Kidney capillary endothelial cell (primary cell): ENCODE measurements around the gene OAF.

ENCODE experiments used
- DNase-seq: peaks from one replicate; pipeline ENCODE4 v3.0.0-alpha.2; 2018; ENCODE audit warnings: low spot score

The OAF gene

GRCh38 chr11:120205596-120206161, 5.2 kb upstream of the OAF start:
- DNase-seq: no peak

- no peak for DNase-seq
These were observed 3.3 kb upstream of the OAF start for GRCh38 chr11:120207512-120207911.

DNA sequence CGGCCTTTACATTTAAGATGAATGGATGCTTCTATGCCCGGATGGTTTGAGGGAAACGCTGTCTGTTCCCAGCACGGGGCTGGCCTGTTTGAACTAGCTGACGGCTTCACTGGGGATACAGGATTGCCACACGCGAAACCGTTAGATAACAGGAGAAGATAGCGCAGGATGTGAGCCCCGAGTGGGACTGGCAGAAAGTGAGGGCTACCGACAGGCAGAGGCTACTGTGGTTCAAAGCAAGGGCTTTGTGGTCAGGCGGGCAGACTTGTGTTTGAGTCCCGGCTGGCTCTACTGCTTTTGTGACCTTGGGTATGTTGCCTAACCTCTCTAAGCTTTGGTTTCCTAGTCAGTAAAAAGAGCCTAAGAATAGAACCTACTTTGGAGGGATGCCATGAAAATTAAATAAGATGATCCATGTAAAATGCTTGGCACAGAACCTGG, 2.8 kb upstream of the OAF start:
- DNase-seq: peak; percentile 57

GRCh38 chr11:120208777-120209176, 2.1 kb upstream of the OAF start:
- peak; percentile 88 for DNase-seq

DNA sequence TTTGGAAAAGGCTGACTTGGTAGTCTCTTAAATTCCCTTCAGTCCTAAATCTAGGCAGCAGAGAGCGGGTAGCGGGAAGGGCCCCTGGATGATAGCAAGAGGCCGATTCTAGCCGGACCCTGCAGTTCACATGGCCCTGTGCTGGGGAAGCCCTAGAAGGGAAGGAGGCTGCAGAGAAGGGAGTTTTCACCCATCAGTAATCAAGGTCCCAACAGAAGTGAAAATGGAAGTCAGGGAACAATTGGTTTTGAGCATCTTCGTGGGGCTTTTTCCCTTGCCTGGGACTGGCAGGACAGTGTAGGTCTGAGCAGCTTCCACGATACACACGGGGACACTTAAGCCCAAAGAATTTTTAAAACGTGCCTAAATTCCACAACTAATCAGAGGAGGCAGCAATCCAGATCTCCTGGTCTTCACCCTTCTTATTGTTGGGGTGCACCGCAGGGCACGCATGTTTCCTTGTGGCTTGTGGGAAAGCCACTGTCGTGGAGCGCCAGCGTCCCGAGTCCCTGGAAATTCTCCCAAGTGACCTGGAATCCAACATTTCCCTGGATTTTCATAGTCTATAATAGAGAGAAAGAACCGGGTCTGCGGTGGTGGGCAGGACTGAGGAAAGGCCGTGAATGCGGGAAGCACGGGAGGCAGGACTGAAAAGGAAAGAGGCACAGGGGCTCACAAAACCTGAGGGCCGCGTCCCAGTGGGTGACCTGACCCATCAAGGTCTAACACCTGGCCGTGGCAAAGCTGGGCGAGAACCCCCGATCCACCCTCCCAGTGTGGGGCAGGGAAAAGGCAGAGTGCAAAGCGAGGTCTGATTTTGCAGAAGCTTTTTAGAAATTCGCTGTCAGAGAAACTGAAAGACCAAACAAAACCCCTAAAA, 846 bp upstream of the OAF start:
- DNase-seq: no peak

- peak; percentile 21 for DNase-seq
These were observed 858 bp downstream of the OAF start for GRCh38 chr11:120211522-120212258.

- peak; percentile 39 for DNase-seq
These were observed 1.5 kb downstream of the OAF start for GRCh38 chr11:120212259-120212878.

- no peak for DNase-seq
These were observed 2.1 kb downstream of the OAF start for GRCh38 chr11:120212926-120213325.

- DNase-seq: no peak
These were observed 3.7 kb downstream of the OAF start for GRCh38 chr11:120214581-120214980.

GRCh38 chr11:120215634-120216033, 4.8 kb downstream of the OAF start:
- no peak for DNase-seq

- no peak for DNase-seq
These were observed 5.7 kb downstream of the OAF start for GRCh38 chr11:120216426-120217102.

GRCh38 chr11:120217526-120217925, 6.7 kb downstream of the OAF start:
- no peak for DNase-seq

GRCh38 chr11:120217941-120218694, 7.3 kb downstream of the OAF start:
- no peak for DNase-seq

DNA sequence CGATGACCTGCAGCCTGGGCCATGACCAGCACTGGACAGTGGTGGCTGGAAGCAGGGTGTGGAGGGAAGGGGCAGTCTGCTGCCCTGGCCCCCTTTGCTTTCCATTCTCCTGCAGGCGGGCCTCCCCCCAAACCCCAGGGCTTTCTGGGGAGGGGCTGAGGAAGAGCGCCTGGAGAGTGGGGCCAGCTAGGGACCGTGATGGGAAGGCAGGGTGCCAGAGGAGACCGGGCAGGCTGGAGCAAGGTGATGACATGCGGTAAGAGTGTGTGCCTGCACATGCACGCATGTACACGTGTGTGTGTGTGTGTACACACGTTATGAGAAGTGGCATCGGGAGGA, 7.8 kb downstream of the OAF start:
- no peak for DNase-seq

- no peak for DNase-seq
These were observed 8.6 kb downstream of the OAF start for GRCh38 chr11:120219232-120219937.

- DNase-seq: no peak
These were observed 9.3 kb downstream of the OAF start for GRCh38 chr11:120219938-120220746.

DNA sequence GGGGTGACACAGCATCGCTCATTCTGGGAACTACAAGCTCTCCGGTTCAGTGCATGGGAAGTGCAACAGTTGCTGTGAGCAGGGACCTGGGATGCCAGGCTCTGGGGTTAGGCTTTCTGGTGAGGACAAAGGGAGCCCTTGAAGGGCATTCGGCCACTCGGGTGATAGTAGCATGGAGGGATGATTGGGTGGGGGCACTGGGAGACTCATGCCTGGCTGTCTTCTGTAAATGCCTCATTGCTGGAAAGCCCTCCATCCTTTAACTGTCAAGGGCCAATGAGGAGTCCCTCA, 9.9 kb downstream of the OAF start:
- no peak for DNase-seq

DNA sequence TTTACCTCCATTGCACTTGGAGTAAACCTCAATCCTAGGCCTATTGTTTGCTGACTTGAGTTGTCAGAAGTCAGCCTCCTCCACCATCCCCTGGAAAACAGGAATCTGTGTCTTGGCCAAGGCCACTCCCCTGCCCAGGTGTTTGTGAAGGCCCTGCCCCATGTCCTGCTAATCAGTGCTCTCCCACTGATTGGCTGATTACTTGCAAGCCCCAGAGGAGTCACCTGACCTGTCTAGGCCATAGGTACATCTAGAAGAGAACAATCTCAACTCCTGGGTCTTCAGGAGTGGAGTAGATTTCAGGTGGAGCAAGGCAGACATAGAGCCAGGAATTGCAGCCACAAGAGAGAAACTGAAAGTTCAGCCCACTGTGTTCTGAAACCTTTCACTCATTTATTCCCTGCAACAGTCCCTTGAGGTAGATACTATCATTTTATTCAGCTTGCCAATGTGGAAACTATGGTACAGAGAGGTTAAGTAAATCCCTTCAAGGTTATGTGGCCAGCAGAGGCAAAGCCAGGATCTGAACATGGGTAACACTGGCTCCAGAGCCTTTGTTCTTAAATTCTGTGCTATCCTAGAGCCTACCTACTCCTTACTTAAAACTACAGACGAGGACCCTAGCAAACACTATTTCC, 10.4 kb downstream of the OAF start:
- DNase-seq: no peak

DNA sequence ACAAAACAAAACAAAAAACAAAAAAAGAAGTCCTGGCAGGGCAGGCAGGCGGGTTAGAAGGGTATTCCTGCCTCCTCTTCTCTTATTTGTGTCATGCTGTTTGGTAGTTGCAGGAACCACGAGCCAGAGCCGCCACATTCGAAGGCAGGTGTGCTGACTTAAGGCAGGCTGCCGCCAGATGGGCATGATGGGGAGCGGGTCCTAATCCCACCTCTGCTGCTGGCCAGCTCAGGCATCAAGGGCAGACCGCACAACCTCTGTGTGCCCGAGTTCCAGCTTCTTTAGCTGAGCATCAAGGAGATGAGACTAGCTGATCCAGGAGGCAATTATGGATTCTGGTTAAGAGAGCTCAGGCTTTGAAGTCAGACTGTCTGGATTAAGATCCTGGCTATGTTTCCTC, 12.1 kb downstream of the OAF start:
- DNase-seq: no peak

DNA sequence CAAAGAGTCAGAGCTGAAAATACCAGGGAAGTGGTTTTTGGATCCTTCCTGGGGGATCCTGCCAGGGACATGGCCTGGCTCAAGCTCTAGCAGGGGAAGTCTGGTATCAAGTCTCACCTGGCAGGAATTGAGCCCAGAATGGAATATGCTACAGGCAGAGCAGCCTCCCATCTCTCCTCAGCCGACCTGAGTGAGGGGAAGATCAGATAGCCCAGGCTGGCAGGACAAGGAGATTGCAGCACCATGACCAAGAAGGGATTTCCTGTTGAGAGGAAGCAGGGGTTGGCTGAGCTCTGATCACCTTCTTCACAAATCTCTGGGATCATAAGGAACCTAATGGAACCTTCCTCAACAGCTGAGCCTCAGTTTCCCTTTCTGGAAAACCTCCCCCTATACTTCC, 13.0 kb downstream of the OAF start:
- no peak for DNase-seq
